ENCODE results near the gene STK38. TPM values are rescaled to one million over a fixed set of nuclear protein-coding genes. Genes with fewer than 3 reads are reported as not detected.

Gene STK38
- total RNA-seq, 2 experiments from 2014 or later, result 22.9 to 23.4 TPM

DNA sequence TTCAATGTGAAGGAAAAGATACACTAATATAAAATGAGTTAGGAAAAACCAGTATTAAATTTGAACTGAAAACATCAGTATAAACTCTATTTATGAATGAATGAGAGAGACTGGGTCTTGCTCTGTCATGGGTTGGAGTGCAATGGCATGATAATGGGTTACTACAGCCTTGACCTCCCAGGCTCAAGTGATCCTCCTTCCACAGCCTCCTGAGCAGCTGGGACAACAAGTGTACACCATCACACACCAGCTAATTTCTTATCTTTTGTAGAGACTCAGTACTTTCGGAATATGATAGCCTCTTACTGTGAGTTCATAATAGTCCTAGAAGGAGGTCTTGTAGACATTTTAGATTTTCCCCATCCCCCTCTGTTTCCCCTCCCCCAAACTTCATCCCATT, 83.0 kb downstream of the STK38 start:
- H3K27ac Mint-ChIP-seq, result no peak overlapping the region
- DNase-seq (no peak), ATAC-seq (no peak)
- CTCF ChIA-PET, result no interaction called here
- POLR2A ChIA-PET, result no interaction called here
- no peaks in the 10 kb centered on the region for H3K27me3 Mint-ChIP-seq
- TF ChIP-seq, protein P1, sequence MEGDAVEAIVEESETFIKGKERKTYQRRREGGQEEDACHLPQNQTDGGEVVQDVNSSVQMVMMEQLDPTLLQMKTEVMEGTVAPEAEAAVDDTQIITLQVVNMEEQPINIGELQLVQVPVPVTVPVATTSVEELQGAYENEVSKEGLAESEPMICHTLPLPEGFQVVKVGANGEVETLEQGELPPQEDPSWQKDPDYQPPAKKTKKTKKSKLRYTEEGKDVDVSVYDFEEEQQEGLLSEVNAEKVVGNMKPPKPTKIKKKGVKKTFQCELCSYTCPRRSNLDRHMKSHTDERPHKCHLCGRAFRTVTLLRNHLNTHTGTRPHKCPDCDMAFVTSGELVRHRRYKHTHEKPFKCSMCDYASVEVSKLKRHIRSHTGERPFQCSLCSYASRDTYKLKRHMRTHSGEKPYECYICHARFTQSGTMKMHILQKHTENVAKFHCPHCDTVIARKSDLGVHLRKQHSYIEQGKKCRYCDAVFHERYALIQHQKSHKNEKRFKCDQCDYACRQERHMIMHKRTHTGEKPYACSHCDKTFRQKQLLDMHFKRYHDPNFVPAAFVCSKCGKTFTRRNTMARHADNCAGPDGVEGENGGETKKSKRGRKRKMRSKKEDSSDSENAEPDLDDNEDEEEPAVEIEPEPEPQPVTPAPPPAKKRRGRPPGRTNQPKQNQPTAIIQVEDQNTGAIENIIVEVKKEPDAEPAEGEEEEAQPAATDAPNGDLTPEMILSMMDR (IDR thresholded peaks at IDR 0.05), result no peak
- H3K4me3 Mint-ChIP-seq, result no peak overlapping the region
- peaks cover 21% of the 10 kb centered on the region for H3K36me3 Mint-ChIP-seq (ENCODE audit: low read depth)
- H3K4me1 Mint-ChIP-seq (ENCODE audit: low read depth), result peaks cover 33% of the 10 kb centered on the region
- no peaks in the 10 kb centered on the region for H3K9me3 Mint-ChIP-seq
- intact Hi-C loops (cut with micrococcal nuclease), result no loop called here

GRCh38 chr6:36463676-36464075, 83.6 kb downstream of the STK38 start:
- Mint-ChIP-seq H3K4me3 (no peak overlapping the region), H3K4me1 (ENCODE audit: low read depth) (peaks cover 29% of the 10 kb centered on the region), H3K27ac (no peak overlapping the region), H3K36me3 (ENCODE audit: low read depth) (peaks cover 21% of the 10 kb centered on the region), H3K27me3 (no peaks in the 10 kb centered on the region), H3K9me3 (no peaks in the 10 kb centered on the region)
- ChIA-PET POLR2A (no interaction called here), CTCF (interaction anchor here (1.4 kb wide), 1 partner anchor 10 kb away, joined by 6 read pairs; no protein-coding TSS in a partner anchor)
- ATAC-seq (no peak), DNase-seq (no peak)
- TF ChIP-seq, protein P1 (IDR thresholded peaks at IDR 0.05), result no peak
- intact Hi-C loops (cut with micrococcal nuclease), result no loop called here

DNA sequence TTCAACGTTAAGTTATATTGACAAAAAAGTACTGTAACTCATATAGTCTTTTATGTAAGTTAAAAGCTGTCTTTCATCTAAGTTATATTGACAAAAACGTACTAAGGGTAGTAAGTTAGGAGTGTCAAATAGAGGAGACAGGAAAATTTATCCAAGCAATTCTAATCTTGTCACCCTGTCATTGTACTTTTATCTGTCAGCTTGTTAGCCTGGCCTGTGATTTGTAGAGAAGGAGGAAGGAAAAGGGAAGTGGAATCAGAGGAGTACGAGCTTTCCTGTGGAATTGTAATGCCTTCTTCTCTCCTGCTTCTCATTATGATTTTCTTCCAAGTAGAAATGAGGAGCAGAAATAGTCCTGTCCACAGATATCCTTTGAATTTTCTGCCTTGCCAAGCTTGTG, 85.6 kb downstream of the STK38 start:
- peaks cover 21% of the 10 kb centered on the region for H3K36me3 Mint-ChIP-seq (ENCODE audit: low read depth)
- no peak for DNase-seq
- H3K27ac Mint-ChIP-seq, result no peak overlapping the region
- peaks cover 34% of the 10 kb centered on the region for H3K4me1 Mint-ChIP-seq (ENCODE audit: low read depth)
- TF ChIP-seq, protein P1 (IDR thresholded peaks at IDR 0.05), result no peak
- intact Hi-C loops (cut with micrococcal nuclease), result no loop called here
- no peaks in the 10 kb centered on the region for H3K9me3 Mint-ChIP-seq
- H3K27me3 Mint-ChIP-seq, result no peaks in the 10 kb centered on the region
- POLR2A ChIA-PET, result interaction anchor here (1.0 to 1.5 kb wide), 2 partner anchors 11 to 33 kb away, joined by 3 read pairs; no protein-coding TSS in a partner anchor
- ATAC-seq, result no peak
- no peak overlapping the region for H3K4me3 Mint-ChIP-seq
- CTCF ChIA-PET, result interaction anchor here (1.0 to 1.6 kb wide), 4 partner anchors 8 to 16 kb away, joined by 3 to 5 read pairs (median 4); no protein-coding TSS in a partner anchor

- H3K27me3 Mint-ChIP-seq, result no peaks in the 10 kb centered on the region
- no peak for ATAC-seq
- POLR2A ChIA-PET, result no interaction called here
Measured at GRCh38 chr6:36460916-36461315, 86.4 kb downstream of the STK38 start.

DNA sequence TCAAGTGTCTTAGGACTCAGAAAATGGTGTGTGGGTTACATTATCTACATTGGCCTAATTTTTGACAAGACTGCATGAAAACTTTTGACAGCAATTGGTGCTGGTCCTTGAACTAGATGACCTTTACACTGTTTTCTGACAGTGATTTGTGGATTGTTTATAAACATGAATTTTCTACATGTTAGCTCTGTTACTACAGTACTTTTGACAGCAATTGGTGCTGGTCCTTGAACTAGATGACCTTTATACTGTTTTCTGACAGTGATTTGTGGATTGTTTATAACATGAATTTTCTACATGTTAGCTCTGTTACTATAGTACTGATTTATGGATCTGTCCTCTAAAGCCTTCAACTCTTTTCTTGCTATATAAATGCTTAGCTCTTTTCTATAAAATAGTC, 87.8 kb downstream of the STK38 start:
- no peak overlapping the region for H3K4me3 Mint-ChIP-seq
- no peak for DNase-seq
- TF ChIP-seq, protein P1 (IDR thresholded peaks at IDR 0.05), result no peak
- H3K27me3 Mint-ChIP-seq, result no peaks in the 10 kb centered on the region
- H3K4me1 Mint-ChIP-seq (ENCODE audit: low read depth), result peaks cover 33% of the 10 kb centered on the region
- H3K27ac Mint-ChIP-seq, result no peak overlapping the region
- ChIA-PET POLR2A (interaction anchor here (0.8 to 0.9 kb wide), 2 partner anchors 10 to 135 kb away, joined by 3 read pairs; no protein-coding TSS in a partner anchor), CTCF (interaction anchor here (1.0 kb wide), 1 partner anchor 10 kb away, joined by 4 read pairs; no protein-coding TSS in a partner anchor)
- H3K9me3 Mint-ChIP-seq, result no peaks in the 10 kb centered on the region
- intact Hi-C loops (cut with micrococcal nuclease), result no loop called here
- no peak for ATAC-seq
- peaks cover 23% of the 10 kb centered on the region for H3K36me3 Mint-ChIP-seq (ENCODE audit: low read depth)

More at GRCh38 chr6:36460916-36461315, 86.4 kb downstream of the STK38 start:
- Mint-ChIP-seq H3K4me1 (ENCODE audit: low read depth) (peaks cover 34% of the 10 kb centered on the region), H3K36me3 (ENCODE audit: low read depth) (peaks cover 20% of the 10 kb centered on the region), H3K27ac (no peak overlapping the region), H3K4me3 (no peak overlapping the region), H3K9me3 (no peaks in the 10 kb centered on the region)
- TF ChIP-seq, protein P1 (IDR thresholded peaks at IDR 0.05), result no peak
- CTCF ChIA-PET, result interaction anchor here (1.1 kb wide), 1 partner anchor 7 kb away, joined by 3 read pairs; no protein-coding TSS in a partner anchor
- intact Hi-C loops (cut with micrococcal nuclease), result no loop called here
- no peak for DNase-seq
